ENCODE data around the gene WDR46. TPM values are rescaled to one million over a fixed set of nuclear protein-coding genes. Genes with fewer than 3 reads are reported as not detected.

The WDR46 gene, protein sequence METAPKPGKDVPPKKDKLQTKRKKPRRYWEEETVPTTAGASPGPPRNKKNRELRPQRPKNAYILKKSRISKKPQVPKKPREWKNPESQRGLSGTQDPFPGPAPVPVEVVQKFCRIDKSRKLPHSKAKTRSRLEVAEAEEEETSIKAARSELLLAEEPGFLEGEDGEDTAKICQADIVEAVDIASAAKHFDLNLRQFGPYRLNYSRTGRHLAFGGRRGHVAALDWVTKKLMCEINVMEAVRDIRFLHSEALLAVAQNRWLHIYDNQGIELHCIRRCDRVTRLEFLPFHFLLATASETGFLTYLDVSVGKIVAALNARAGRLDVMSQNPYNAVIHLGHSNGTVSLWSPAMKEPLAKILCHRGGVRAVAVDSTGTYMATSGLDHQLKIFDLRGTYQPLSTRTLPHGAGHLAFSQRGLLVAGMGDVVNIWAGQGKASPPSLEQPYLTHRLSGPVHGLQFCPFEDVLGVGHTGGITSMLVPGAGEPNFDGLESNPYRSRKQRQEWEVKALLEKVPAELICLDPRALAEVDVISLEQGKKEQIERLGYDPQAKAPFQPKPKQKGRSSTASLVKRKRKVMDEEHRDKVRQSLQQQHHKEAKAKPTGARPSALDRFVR
- total RNA-seq: 34.8 and 58.9 TPM in 2 replicates
- polyA plus RNA-seq: 46.3 and 70.4 TPM in 2 replicates

DNA sequence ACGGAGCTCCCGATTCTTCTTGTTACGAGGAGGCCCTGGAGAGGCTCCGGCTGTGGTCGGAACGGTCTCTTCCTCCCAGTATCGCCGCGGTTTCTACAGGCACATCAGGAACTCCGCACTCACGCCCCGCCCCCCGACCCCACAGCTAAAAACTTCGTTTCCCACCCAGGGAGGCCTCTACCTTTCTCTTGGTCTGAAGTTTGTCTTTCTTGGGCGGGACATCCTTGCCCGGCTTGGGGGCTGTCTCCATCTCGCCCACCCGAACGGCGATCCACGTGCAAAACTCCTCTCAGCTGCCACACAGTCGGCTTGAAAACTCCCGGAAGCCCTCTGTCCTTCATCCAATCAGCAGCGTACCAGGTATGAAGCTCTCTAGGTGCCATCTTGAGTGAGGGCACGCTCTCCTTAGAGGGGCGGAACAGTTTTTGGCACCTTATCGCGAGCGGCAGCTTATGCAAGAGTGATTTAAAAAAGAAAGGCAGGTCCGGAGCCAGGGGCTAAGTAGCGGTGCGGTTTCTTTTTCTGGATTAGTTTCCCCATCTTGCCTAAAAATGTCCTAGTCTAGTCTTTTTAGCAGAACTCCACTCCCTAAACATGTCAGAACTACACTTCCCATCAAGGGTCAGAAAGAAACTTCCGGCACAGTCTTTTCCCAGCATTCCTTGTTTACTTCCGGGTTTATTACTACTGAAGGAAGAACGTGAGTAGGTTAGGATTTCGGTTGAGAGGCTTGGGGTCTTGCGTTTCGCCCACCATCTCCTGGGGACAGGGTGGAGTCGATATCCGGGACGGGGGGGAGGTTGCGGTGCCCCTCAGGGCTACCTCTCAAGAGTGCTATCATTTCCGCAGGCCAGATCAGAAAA is at the start of gene WDR46, which contains the start of gene PFDN6:
Gene WDR46 (minus strand): TSS at position 319 of the 863 bp plus-strand sequence. CDS start 69 bp downstream, at position 250.
Gene PFDN6 (plus strand): TSS at position 681 of the 863 bp plus-strand sequence. CDS start 256 bp downstream, outside the sequence.
- Histone ChIP-seq H3K9me3 (ENCODE audit: low read depth) (no peaks in the 10 kb centered on the region), H3K4me3 (peak within 1 kb of the TSS; percentile 74), H3K27me3 (no peaks in the 10 kb centered on the region), H3K27ac (peak within 1 kb of the TSS; percentile 22), H3K4me1 (ENCODE audit: low read depth) (peaks cover 4% of the 10 kb centered on the region), H3K36me3 (peaks cover 24% of the 10 kb centered on the region)
- TF ChIP-seq, protein P1, sequence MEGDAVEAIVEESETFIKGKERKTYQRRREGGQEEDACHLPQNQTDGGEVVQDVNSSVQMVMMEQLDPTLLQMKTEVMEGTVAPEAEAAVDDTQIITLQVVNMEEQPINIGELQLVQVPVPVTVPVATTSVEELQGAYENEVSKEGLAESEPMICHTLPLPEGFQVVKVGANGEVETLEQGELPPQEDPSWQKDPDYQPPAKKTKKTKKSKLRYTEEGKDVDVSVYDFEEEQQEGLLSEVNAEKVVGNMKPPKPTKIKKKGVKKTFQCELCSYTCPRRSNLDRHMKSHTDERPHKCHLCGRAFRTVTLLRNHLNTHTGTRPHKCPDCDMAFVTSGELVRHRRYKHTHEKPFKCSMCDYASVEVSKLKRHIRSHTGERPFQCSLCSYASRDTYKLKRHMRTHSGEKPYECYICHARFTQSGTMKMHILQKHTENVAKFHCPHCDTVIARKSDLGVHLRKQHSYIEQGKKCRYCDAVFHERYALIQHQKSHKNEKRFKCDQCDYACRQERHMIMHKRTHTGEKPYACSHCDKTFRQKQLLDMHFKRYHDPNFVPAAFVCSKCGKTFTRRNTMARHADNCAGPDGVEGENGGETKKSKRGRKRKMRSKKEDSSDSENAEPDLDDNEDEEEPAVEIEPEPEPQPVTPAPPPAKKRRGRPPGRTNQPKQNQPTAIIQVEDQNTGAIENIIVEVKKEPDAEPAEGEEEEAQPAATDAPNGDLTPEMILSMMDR (IDR thresholded peaks at IDR 0.05; ENCODE audit: low read depth, low read length): no peak
- peak; percentile 89 to 90 for DNase-seq (ENCODE audit: low read depth in 1 of 2, low spot score in 1 of 2)

DNA sequence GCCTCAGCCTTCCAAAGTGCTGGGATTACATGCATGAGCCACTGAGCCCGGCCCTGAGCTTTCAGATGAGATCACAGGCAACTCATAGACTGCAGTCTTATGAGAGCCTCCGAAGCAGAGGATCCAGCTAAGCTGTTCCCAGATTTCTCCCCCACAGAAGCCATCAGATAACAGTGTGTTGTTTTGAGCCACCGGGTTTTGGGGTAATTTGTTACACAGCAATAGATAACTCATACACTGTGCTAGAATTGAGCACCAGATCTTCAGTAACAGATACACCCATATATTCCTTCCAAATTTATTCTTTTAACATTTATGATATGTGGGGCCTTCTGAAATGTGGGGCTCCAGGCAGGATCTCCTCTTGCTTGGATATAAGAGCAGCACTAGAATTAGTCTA is 47.5 kb upstream of the WDR46 start:
- H3K4me3 ChIP-seq: no peak overlapping the region
- H3K27me3 ChIP-seq: no peaks in the 10 kb centered on the region
- H3K27ac ChIP-seq: no peak overlapping the region
- TF ChIP-seq, protein P1 (IDR thresholded peaks at IDR 0.05; ENCODE audit: low read depth, low read length): no peak
- H3K36me3 ChIP-seq: no peaks in the 10 kb centered on the region
- no peaks in the 10 kb centered on the region for H3K4me1 ChIP-seq (ENCODE audit: low read depth)
- no peaks in the 10 kb centered on the region for H3K9me3 ChIP-seq (ENCODE audit: low read depth)
- DNase-seq (ENCODE audit: low read depth in 1 of 2, low spot score in 1 of 2): no peak

DNA sequence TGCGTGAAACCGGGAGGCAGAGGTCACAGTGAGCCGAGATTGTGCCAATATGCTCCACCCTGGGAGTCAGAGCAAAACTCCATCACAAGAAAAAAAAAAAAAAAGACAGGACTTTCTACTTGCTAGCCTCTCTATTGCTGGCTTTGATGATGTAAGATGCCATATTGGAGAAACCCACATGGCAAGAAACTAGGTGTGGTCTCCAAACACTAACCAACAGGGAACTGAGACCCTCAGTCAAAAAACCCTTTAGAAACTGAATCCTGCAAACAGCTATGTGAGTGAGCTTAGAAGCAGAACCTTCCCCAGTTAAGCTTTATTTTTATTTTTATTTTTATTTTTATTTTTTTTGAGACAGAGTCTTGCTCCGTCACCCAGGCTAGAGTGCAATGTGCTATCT is 46.9 kb upstream of the WDR46 start:
- no peak for DNase-seq (ENCODE audit: low read depth in 1 of 2, low spot score in 1 of 2)
- no peak overlapping the region for H3K27ac ChIP-seq
- no peaks in the 10 kb centered on the region for H3K4me1 ChIP-seq (ENCODE audit: low read depth)
- H3K27me3 ChIP-seq: no peaks in the 10 kb centered on the region
- TF ChIP-seq, protein P1 (IDR thresholded peaks at IDR 0.05; ENCODE audit: low read depth, low read length): no peak
- H3K36me3 ChIP-seq: no peaks in the 10 kb centered on the region
- no peaks in the 10 kb centered on the region for H3K9me3 ChIP-seq (ENCODE audit: low read depth)
- no peak overlapping the region for H3K4me3 ChIP-seq

DNA sequence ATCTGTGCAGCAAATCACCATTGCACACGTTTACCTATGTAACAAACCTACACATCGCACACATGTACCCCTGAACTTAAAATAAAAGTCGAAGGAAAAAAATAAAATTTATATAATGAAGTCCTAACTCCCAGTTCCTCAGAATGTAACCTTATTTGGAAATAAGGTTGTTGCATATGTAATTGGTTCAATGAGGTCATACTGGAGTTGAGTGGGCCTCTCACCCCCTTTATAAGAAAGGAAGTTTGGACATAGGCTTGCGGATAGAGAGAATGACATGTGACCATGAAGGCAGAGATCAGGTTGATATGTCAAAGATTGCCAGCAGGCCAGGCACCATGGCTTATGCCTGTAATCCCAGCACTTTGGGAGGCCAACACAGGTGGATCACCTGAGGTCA is 44.6 kb upstream of the WDR46 start:
- no peaks in the 10 kb centered on the region for H3K9me3 ChIP-seq (ENCODE audit: low read depth)
- no peaks in the 10 kb centered on the region for H3K36me3 ChIP-seq
- no peak overlapping the region for H3K4me3 ChIP-seq
- DNase-seq (ENCODE audit: low read depth in 1 of 2, low spot score in 1 of 2): no peak
- H3K27me3 ChIP-seq: no peaks in the 10 kb centered on the region
- TF ChIP-seq, protein P1 (IDR thresholded peaks at IDR 0.05; ENCODE audit: low read depth, low read length): no peak
- H3K27ac ChIP-seq: no peak overlapping the region
- H3K4me1 ChIP-seq (ENCODE audit: low read depth): no peaks in the 10 kb centered on the region

DNA sequence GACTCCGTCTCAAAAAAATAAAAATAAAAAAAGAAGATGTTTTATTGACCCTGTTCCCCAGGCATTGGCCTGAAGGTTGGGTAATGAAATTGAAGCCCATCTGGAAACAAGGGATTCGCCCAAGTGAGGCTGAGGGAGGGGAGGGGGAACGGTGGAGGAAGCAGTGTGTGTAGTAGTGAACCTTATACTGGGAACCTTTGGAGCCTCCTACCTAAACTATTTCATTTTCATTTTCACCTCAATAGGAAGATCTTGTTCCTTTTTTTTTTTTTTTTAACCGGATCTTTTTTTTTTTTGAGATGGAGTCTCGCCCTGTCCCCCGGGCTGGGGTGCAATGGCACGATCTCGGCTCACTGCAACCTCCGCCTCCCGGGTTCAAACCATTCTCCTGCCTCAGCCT is 41.7 kb upstream of the WDR46 start:
- Histone ChIP-seq H3K9me3 (ENCODE audit: low read depth) (no peaks in the 10 kb centered on the region), H3K27ac (no peak overlapping the region), H3K4me3 (no peak overlapping the region), H3K4me1 (ENCODE audit: low read depth) (no peaks in the 10 kb centered on the region), H3K27me3 (no peaks in the 10 kb centered on the region), H3K36me3 (no peaks in the 10 kb centered on the region)
- DNase-seq (ENCODE audit: low read depth in 1 of 2, low spot score in 1 of 2): no peak
- TF ChIP-seq, protein P1 (IDR thresholded peaks at IDR 0.05; ENCODE audit: low read depth, low read length): no peak

Measured in cardiac muscle cell (in vitro differentiated cells and primary cell).